ENCODE results near the gene PCDHGC4.

GRCh38 chr5:141517880-141518617 lies 33.2 kb downstream of the PCDHGC4 start:
- no peak for TF ChIP-seq CTCF (IDR thresholded peaks at IDR 0.05)
- no peak for TF ChIP-seq POLR2A (IDR thresholded peaks at IDR 0.05)
